Hematopoietic multipotent progenitor cell (in vitro differentiated cells): ENCODE data around the gene SUSD2. TPM values are rescaled to one million over a fixed set of nuclear protein-coding genes. Genes with fewer than 3 reads are reported as not detected.

ENCODE experiments used
- total RNA-seq: library from RNA; depleted of rRNA; stranded (reverse); fragments of >200 nt; gene quantifications from one replicate; pipeline ENCODE4 v1.2.3, GENCODE V29; 2012

Gene SUSD2
- total RNA-seq, 1 donor = 0.81 TPM

Other genes starting within 250 kb of the SUSD2 start
- 0.54 TPM for gene GSTT2B, start 220.3 kb upstream of the SUSD2 start, total RNA-seq
- 4.0 TPM for gene DDTL, start 214.6 kb upstream of the SUSD2 start, total RNA-seq
- 202 TPM for gene DDT, start 207.0 kb upstream of the SUSD2 start, total RNA-seq
- not detected for gene GSTT2, start 201.4 kb upstream of the SUSD2 start, total RNA-seq
- gene GSTT4, start 176.0 kb upstream of the SUSD2 start, total RNA-seq = not detected
- gene CABIN1, start 170.2 kb upstream of the SUSD2 start, total RNA-seq = 121 TPM
- 0.27 TPM for gene GGT5, start 63.6 kb downstream of the SUSD2 start, total RNA-seq
- gene SPECC1L, start 89.3 kb downstream of the SUSD2 start, total RNA-seq = 24.8 TPM
- gene ADORA2A, start 246.1 kb downstream of the SUSD2 start, total RNA-seq = 12.4 TPM